Fibroblast of pulmonary artery (primary cell): ENCODE measurements around the gene RPUSD1.
A peak's percentile ranks its signal among the peaks of the same experiment; 100 is the strongest.
"Not testable (repeated sequence)": the region's sequence is repeated elsewhere in the genome, so short reads cannot be mapped to it uniquely, and the experiment has no call there.

Source experiments
- DNase-seq: peaks from one replicate; pipeline ENCODE4 v3.0.0-alpha.2; 2010; ENCODE audit warnings: low read depth
- H3K4me3 ChIP-seq: replicated peaks from 2 replicates; pipeline ENCODE4 v1.5.1; 2011; ENCODE audit warnings: low read depth, mild to moderate bottlenecking, control low read depth, low read length, moderate library complexity
- TF ChIP-seq, protein P1 (sequence below): IDR thresholded peaks from 2 replicates; pipeline ENCODE4 v1.5.1; 2011; ENCODE audit warnings: mild to moderate bottlenecking, control low read depth, low read length, inconsistent platforms; ENCODE audit errors: missing control alignments

Gene RPUSD1

DNA sequence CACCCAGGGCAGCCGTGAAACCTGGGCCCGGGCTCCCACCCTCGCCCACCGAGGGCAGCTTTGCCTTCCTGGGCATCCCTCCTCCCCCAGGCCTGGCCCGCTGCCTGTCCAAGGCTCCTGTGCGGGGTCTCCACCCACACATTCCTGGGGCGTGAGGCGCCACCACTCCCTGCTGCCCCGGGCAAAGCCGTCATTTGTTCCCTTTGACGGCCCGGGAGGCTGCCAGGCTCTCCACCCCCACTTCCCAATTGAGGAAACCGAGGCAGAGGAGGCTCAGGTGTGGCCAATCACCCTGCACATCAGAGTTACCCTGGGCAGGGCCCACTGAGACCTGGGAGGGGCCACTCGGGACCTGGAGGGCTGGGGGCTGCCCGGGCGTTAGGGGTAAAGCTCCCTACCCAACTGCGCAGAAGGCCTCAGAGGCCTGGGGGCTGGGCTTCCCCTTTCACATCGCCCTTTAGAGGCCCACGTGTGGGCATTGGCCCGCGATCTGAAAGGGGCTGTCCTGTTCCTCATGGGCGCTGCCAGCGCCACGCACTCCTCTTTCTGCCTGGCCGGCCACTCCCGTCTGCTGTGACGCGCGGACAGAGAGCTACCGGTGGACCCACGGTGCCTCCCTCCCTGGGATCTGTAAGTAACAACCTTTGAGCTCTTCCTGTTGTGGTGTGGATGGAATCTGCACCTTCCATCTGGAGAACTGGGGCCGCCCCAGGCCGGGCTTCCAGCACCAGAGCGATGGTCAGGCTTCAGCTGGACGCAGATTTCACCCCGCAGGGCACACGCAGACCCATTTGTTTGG is 27.4 kb downstream of the RPUSD1 start, which contains the start of gene MSLN:
Gene MSLN (plus strand): TSS at position 190 of the 799 bp plus-strand sequence. CDS start 1,947 bp downstream, outside the sequence.
- TF ChIP-seq, protein P1, sequence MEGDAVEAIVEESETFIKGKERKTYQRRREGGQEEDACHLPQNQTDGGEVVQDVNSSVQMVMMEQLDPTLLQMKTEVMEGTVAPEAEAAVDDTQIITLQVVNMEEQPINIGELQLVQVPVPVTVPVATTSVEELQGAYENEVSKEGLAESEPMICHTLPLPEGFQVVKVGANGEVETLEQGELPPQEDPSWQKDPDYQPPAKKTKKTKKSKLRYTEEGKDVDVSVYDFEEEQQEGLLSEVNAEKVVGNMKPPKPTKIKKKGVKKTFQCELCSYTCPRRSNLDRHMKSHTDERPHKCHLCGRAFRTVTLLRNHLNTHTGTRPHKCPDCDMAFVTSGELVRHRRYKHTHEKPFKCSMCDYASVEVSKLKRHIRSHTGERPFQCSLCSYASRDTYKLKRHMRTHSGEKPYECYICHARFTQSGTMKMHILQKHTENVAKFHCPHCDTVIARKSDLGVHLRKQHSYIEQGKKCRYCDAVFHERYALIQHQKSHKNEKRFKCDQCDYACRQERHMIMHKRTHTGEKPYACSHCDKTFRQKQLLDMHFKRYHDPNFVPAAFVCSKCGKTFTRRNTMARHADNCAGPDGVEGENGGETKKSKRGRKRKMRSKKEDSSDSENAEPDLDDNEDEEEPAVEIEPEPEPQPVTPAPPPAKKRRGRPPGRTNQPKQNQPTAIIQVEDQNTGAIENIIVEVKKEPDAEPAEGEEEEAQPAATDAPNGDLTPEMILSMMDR, result no peak
- no peak within 1 kb of the TSS for H3K4me3 ChIP-seq
- DNase-seq, result peak; percentile 24

DNA sequence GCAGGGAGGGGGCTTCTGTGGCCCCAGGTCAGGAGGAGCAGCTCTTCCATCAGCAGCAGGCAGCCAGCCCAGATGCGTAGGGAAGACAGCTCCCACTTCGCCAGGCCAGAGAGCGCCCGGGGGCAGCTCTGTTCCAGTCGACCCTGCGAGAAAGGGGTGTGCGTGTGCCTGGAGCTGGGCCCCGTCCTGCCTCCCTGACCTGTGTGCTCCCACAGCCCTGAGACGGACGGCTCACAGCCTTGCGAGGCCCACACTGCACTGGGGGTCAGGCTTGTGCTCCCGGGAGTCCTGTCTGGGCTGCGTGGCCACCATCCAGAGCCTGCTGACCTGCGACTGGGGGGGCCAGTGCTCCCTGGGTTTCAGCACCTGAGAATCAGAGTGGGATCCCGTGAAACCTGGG is 28.1 kb downstream of the RPUSD1 start:
- no peak for DNase-seq
- TF ChIP-seq, protein P1, result no peak
- no peak overlapping the region for H3K4me3 ChIP-seq

DNA sequence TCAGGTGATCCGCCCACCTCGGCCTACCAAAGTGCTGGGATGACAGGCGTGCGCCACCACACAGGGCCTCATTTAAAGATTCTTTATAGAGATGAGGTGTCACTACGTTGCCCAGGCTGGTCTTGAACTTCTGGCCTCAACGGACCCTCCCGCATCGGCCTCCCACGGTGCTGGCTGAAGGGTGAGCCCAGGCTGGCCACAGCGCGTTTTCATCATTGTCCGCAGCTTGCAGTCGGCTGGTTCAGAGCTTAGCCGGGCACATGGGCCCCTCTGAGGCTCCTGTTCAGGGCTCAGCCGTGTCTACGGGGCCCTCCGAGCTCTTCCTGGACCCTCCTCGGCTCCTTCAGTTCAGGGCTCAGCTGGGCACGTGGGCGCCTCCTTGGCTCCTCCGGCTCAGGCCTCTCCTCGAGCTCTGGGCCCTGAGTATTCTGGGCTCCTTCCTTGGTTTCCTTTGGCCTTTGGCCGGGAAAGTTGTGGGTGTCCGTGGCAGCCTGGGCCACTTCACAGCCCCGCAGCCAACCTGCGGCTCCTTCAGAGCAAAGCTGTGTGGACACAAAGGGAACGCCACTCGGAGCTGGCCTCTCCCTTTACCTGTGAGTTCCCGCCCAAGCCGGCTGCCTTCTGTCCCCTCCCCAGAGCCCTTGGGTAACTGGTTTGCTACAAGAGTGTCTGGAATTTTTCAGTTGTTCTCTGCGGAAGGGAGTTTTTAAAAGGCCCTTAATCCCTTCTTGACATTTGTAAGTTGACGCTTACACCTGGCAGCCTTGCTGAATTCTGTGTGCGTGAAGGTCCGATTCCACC is 28.9 kb downstream of the RPUSD1 start:
- TF ChIP-seq, protein P1, result no peak

DNA sequence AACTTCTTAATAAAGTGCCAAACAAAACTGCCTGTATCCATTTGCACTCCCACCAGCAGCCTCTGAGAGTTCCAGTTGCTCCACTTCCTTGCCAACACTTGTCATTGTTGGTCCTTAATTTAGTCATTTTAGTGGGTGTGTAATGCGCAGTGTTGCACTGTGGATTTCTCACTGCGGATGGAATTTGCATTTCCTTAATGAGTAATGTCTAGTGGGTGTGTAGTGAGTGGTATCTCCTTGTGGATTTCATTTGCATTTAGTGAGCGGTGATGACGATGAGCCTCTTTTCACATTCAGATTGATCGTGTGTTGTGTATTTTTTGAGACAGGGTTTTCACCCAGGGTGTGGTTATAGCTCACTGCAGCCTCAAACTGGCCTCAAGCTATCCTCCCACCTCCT is 31.8 kb downstream of the RPUSD1 start:
- TF ChIP-seq, protein P1, result no peak
- no peak for DNase-seq
- H3K4me3 ChIP-seq, result no peak overlapping the region

More for the DNA sequence above, 28.9 kb downstream of the RPUSD1 start:
- H3K4me3 ChIP-seq, result no peak overlapping the region
- DNase-seq, result no peak

GRCh38 chr16:754656-755055 is 33.5 kb downstream of the RPUSD1 start:
- DNase-seq, result no peak
- TF ChIP-seq, protein P1, result no peak
- H3K4me3 ChIP-seq, result no peak overlapping the region

DNA sequence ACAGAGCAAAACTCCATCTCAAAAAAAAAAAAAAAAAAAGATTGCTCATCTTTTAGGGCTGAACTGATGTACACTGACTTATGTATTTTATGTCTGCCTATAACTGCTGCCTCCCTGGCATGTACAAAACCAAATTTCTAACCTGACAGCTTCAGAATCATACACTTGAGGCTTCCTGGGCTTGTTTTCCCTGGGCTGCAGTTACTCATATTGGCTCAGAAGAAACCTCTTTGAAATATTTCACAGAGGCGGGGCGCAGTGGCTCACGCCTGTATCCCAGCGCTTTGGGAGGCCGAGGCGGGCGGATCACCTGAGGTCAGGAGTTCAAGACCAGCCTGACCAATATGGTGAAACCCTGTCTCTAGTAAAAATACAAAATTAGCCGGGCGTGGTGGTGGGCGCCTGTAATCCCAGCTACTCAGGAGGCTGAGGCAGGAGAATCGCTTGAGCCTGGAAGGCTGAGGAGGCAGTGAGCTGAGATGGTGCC is 34.0 kb downstream of the RPUSD1 start:
- DNase-seq, H3K4me3 ChIP-seq: not testable (repeated sequence)

DNA sequence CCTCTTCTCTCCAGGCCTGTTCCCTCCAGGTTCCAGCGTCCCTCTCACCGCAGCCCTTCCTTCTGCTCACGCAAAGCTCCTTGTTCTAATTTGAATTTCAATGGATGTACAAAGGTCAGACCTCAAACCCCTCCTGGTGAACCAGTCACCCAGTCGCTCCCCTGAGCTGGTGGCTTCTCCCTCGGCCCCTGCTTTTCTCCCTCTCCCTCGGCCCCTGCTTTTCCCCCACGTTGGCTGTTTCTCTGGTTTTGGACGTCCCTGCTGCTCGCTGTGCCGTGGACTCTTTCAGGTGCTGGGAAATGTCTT is 36.2 kb downstream of the RPUSD1 start:
- no peak for DNase-seq
- TF ChIP-seq, protein P1, result no peak
- no peak overlapping the region for H3K4me3 ChIP-seq
